NCI-H2227 (cell line): Measurements from ENCODE around the gene B3GALT2.

Source experiments
- DNase-seq: peaks from one replicate; lab custom pipeline; 2025; ENCODE audit not compliant: unreplicated experiment; lab: John Stamatoyannopoulos, UW

B3GALT2 gene

GRCh38 chr1:193183019-193183627, 3.3 kb downstream of the B3GALT2 start:
- peak; percentile 67 for DNase-seq

GRCh38 chr1:193181985-193182384, 4.4 kb downstream of the B3GALT2 start:
- no peak for DNase-seq

DNA sequence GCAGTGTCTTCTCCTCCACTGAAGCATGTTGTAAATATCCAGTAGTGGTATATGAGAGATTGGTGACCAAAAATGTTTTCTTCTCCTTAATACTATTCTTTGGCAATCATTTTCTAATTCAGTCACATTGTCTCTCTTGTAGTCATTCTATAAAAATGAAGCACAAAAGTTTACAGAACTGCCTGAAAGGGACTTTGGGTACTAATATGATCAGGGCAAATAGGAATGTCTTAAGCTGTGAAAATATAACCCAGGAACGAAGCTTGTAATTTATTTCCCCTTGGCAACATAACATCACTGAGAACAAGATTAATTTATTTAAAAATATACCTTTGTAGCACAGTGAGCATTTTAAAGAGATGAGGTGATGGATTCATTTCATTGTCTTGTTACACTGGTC, 4.9 kb downstream of the B3GALT2 start:
- DNase-seq = no peak

- DNase-seq = no peak
Observed at GRCh38 chr1:193179094-193179493, 7.3 kb downstream of the B3GALT2 start.

DNA sequence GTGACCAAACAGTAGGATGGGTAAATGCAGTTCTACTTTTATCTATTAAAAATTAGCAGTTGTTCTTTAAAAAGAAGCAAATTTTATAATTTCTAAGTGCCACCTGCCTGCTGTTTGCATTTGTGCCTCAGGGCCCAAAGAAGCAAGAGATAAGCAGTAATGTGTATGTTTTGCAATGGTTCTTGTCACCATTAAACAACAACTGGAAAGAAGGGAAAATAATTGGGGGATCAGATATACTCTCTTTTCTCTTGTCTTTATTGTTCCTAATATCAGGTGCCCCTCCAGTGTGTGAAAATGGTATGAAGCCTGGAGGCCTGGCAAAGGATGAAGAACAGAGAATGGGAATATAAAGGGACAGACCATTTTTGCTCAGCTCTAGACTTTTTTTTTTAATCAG, 9.6 kb downstream of the B3GALT2 start:
- no peak for DNase-seq

- DNase-seq = no peak
Observed at GRCh38 chr1:193176113-193176512, 10.3 kb downstream of the B3GALT2 start.

DNA sequence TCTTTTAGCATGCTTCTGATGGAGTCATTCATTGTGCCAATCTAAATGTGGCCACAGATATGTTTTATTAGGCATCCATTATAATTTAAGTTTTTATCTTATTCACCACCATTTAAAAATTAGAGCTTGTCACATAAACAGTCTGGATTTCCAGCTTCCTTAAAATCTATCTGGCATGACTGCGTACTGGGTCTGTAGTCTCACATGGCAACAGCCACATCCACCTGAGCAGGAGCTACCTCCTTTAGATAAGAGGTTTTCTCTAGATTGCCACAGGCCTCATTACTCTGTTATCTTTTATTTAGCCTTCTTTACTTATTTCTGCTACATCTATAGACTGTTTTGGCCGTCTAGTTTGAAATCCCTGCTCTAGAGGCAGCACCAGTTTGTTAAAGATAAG, 29.1 kb downstream of the B3GALT2 start:
- no peak for DNase-seq

DNA sequence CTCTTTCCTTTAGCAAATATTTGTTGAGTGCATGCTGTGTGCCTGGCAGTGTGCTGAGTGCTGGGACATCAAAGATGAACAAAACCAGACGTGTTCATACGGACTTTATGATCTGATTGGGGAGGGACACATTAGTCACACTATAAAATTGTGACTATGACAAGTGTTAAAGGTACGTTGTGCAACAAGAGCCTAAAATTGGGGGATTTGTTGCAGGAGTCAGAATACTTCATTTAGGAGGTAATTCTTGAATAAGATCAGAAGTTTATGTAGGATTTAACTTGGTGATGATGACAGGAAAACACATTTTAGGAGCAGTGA, 29.6 kb downstream of the B3GALT2 start:
- DNase-seq = no peak

DNA sequence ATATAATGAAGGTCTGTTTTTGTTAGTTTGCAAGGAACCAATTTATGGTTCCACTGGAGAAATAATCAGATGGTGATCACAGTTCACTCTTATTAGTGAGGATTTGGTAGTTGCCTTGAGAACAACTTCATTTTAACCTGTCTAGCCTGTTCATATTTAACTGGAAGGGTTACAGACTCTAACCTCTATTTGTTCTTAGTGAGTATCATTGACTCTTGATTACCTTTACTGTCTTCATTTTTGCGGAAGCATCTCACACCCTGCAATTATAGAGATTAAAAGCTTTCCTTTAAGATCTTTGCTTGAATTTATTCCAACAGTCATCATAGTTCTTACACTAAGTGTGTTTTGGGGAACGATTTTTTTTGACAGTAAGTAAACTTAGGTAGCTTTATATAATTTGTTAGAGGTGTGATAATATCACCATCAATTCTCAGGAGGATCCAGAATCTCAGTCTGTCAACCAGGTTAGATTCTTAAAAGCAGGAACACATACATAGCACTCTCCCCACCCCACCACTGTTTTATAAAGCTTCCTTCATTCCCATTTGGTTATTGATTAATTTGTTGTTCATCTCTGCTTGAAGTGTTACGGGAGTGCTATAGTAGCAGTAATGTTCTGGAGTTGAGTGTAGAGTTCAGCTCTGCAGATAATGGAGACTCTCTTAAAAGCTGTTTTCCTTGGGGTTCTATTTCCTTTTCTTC, 30.1 kb downstream of the B3GALT2 start:
- no peak for DNase-seq

DNA sequence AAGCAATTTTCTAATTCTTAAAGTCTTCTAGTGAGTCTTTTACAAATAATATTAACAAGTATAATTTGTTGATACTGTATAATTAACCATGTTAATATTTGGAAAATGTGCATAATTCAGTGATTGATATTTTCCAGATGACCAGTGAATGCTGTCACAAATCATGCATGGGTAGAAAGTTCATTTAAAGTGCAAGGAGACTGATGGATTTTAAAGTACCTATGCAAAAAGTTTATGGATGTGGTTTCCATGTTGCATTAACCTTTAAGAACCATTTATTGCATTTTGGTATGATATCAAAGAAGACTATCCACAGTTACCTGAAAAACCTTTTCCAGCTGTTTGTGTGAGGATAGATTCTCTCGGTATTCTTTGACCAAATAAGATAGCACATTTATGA, 41.4 kb downstream of the B3GALT2 start:
- no peak for DNase-seq

DNA sequence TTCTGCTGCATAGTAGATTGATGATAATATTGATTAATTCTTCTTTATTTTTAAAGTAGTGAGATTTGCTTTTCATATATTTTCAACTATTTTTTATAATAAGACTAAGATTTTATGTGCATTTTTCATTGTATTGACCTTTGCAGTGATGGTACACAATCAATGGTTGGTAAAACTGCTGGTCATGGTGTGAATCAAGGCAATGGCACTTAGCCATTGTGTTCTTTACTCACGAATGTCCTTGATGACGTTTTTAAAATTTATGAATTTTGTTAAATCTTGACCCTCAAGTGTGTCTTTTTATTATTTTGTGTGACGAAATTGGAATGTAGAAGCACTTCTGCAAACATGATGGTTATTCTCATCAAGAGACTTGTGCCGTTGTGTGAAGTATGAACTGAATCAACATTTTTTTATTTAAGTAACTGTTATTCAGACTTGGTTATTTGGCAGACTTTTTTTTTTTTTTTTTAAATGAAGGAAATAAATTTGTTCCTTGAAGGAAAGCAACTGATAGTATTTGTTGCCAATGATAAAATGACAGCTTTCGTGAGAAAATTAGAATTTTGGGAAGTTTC, 42.0 kb downstream of the B3GALT2 start:
- DNase-seq = no peak

GRCh38 chr1:193143285-193143684, 43.1 kb downstream of the B3GALT2 start:
- DNase-seq = no peak

- DNase-seq = no peak
Observed at GRCh38 chr1:193142409-193142808, 44.0 kb downstream of the B3GALT2 start.

GRCh38 chr1:193141804-193142203, 44.6 kb downstream of the B3GALT2 start:
- DNase-seq = no peak

- no peak for DNase-seq
Observed at GRCh38 chr1:193140254-193140653, 46.2 kb downstream of the B3GALT2 start.

- DNase-seq = no peak
Observed at GRCh38 chr1:193131266-193131860, 55.0 kb downstream of the B3GALT2 start.
